ENCODE results near the gene RSPH10B2.
"Not testable (repeated sequence)": the region's sequence is repeated elsewhere in the genome, so short reads cannot be mapped to it uniquely, and the experiment has no call there.

GRCh38 chr7:6738415-6738814 lies 15.5 kb upstream of the RSPH10B2 start:
- not testable (repeated sequence) for TF ChIP-seq POLR2A (IDR thresholded peaks at IDR 0.05; ENCODE audit: low read length); GATA1 (IDR thresholded peaks at IDR 0.05; ENCODE audit: low read depth, low read length)

Measured in erythroblast (primary cell).